HL-60 (cell line): ENCODE data around the gene ISLR2.

Experiments
- DNase-seq, 2 experiments: peaks; one replicate each; pipeline ENCODE4 v3.0.0-alpha.2; 2010 to 2020; ENCODE audit warnings: low read depth in 1 of 2, low spot score in 1 of 2
- H3K27ac ChIP-seq: fragments of 250-450 bp; sonication (Bioruptor Pico); replicated peaks from 2 replicates; pipeline ENCODE4 v1.5.1; 2020; ENCODE audit warnings: mild to moderate bottlenecking, moderate library complexity
- H3K27me3 ChIP-seq: fragments of 250-450 bp; sonication (Bioruptor Pico); 2 replicates; pipeline ENCODE4 v1.5.1; 2021; ENCODE audit warnings: mild to moderate bottlenecking, moderate library complexity; ENCODE audit not compliant: insufficient read depth, poor library complexity, severe bottlenecking
- H3K4me3 ChIP-seq: replicated peaks from 2 replicates; pipeline ENCODE4 v1.5.1; 2011; ENCODE audit warnings: mild to moderate bottlenecking, control low read depth, low read length; ENCODE audit not compliant: insufficient read depth
- CTCF ChIP-seq: IDR thresholded peaks from one replicate; pipeline ENCODE4 v1.5.1; 2011; ENCODE audit warnings: low read length, control low read depth, inconsistent platforms; ENCODE audit not compliant: insufficient read depth
- GABPA ChIP-seq: IDR thresholded peaks from 2 replicates; pipeline ENCODE4 v1.6.1; 2012; ENCODE audit warnings: low read depth
- POLR2AphosphoS5 ChIP-seq: IDR thresholded peaks from 2 replicates; pipeline ENCODE4 v1.6.1; 2012; ENCODE audit warnings: low read depth
- REST ChIP-seq: IDR thresholded peaks from 2 replicates; pipeline ENCODE4 v1.6.1; 2012; ENCODE audit warnings: low read depth; ENCODE audit not compliant: insufficient replicate concordance
- SPI1 ChIP-seq: IDR thresholded peaks from 2 replicates; pipeline ENCODE4 v1.6.1; 2012; ENCODE audit warnings: low read depth, mild to moderate bottlenecking, borderline replicate concordance

ISLR2 gene

GRCh38 chr15:74133694-74134386 lies 3.5 kb downstream of the ISLR2 start:
- TF ChIP-seq POLR2AphosphoS5, result no peak
- no peak for TF ChIP-seq REST
- no peak for TF ChIP-seq GABPA
- no peak for TF ChIP-seq SPI1
- no peak for TF ChIP-seq CTCF

GRCh38 chr15:74134387-74135027 lies 4.1 kb downstream of the ISLR2 start:
- Histone ChIP-seq H3K27me3 (peaks cover 77% of the 10 kb centered on the region), H3K27ac (no peak overlapping the region), H3K4me3 (no peak overlapping the region)
- peak; percentile 8 for TF ChIP-seq CTCF
- no peak for TF ChIP-seq GABPA
- peak in 1 of 2 experiments; percentile 17 for DNase-seq

More at GRCh38 chr15:74133694-74134386, 3.5 kb downstream of the ISLR2 start:
- H3K27me3 ChIP-seq, result peaks cover 81% of the 10 kb centered on the region
- no peak for DNase-seq
- no peak overlapping the region for H3K4me3 ChIP-seq
- H3K27ac ChIP-seq, result no peak overlapping the region

GRCh38 chr15:74135041-74135565 lies 4.7 kb downstream of the ISLR2 start:
- DNase-seq, result no peak
- H3K27ac ChIP-seq, result no peak overlapping the region
- H3K4me3 ChIP-seq, result no peak overlapping the region
- peaks cover 79% of the 10 kb centered on the region for H3K27me3 ChIP-seq
- TF ChIP-seq CTCF (no peak), REST (no peak), POLR2AphosphoS5 (no peak), GABPA (no peak), SPI1 (no peak)

- DNase-seq, result no peak
- no peak overlapping the region for H3K27ac ChIP-seq
- H3K27me3 ChIP-seq, result peaks cover 74% of the 10 kb centered on the region
- no peak for TF ChIP-seq SPI1
- TF ChIP-seq REST, result no peak
- no peak for TF ChIP-seq GABPA
- no peak for TF ChIP-seq CTCF
- TF ChIP-seq POLR2AphosphoS5, result no peak
- H3K4me3 ChIP-seq, result no peak overlapping the region
Observed at GRCh38 chr15:74136540-74136813, 6.1 kb downstream of the ISLR2 start.
